GM20000 (cell line): ENCODE data around the gene SPTB.

Experiments
- DNase-seq: peaks from one replicate; pipeline ENCODE4 v3.0.0; 2012; ENCODE audit warnings: low spot score
- TF ChIP-seq, protein P1 (sequence below): IDR thresholded peaks from 2 replicates; pipeline ENCODE4 v1.5.1; 2012; ENCODE audit warnings: mild to moderate bottlenecking, control low read depth; ENCODE audit errors: extremely low read depth, missing control alignments

SPTB gene

DNA sequence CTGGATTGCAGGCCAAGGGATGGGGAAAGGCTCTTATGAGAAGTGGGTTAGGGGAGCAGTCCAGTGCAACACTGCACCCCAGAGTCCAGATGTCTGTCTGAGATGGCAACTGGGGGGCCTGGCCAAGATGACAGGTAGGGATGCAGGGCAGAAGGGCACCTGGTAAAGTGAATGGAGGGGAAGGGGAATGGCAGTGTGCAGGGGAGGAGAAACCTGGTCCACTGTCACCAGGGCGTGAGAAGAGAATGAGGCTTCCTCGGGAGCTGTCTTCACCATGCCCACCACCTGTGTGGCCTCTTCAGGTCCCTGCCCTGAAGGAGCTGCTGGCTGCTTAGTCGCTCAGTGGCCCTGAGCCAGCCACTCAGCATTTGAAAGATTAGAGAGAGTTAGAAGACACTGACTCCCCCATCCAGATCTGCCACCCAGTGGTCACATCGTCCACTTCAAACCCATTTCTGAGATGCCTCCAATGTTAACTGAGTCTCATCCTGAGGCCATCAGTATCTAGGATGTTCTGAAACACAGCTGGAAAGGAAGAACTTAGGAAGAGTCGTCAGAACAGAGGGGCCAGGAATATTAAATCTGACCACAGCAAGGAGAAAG is 118.2 kb downstream of the SPTB start:
- TF ChIP-seq, protein P1, sequence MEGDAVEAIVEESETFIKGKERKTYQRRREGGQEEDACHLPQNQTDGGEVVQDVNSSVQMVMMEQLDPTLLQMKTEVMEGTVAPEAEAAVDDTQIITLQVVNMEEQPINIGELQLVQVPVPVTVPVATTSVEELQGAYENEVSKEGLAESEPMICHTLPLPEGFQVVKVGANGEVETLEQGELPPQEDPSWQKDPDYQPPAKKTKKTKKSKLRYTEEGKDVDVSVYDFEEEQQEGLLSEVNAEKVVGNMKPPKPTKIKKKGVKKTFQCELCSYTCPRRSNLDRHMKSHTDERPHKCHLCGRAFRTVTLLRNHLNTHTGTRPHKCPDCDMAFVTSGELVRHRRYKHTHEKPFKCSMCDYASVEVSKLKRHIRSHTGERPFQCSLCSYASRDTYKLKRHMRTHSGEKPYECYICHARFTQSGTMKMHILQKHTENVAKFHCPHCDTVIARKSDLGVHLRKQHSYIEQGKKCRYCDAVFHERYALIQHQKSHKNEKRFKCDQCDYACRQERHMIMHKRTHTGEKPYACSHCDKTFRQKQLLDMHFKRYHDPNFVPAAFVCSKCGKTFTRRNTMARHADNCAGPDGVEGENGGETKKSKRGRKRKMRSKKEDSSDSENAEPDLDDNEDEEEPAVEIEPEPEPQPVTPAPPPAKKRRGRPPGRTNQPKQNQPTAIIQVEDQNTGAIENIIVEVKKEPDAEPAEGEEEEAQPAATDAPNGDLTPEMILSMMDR: no peak
- no peak for DNase-seq

DNA sequence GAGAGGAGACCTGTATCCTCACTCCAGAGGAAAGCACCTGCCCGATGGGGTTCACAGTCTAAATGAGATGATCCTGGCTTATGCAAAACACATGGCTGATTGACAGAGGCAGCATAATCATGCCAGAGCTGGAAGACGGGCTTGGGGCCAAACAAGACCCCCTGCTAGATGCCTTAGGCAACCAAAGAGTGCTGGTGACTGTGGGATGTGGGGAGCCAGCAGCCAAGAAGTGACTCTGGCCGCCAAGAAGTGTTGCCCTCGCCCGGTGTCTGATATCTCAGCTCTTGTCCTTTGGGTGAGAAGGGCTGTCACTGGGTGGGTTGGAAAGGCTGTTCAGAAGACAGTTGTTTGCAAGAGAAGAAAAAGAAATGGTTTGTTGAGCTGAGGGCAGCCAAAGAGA is 118.8 kb downstream of the SPTB start:
- TF ChIP-seq, protein P1: no peak
- DNase-seq: no peak

DNA sequence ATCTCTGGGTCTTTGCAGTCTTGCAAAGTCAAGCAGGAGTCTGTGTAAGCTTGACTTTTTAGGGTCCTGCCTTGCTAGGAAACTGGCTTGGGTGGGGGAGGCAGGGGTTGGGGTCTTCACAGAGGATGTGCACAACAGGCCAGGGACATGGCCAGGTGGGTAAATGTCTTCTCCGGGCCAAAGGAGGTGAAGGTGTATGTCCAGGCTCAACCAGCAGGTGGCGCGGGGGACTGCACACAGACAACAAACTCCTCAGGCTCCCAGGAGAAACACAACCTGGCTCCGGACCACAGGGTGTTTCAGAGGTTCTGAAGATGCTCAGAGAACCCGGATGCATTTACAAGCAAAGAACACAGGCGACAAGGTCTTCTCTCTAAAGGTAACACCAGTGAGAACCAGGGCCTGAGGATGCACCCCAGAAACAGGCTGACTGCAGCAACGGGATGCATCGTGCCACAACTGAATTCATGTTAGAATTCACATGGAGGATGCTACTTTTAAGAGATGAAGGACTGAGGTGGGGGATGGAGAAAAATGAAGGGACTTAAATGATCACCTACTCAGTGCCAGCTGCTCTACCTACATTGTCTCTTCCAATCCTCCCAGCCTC is 119.5 kb downstream of the SPTB start:
- peak; percentile 80 for DNase-seq
- TF ChIP-seq, protein P1: peak; percentile 68

DNA sequence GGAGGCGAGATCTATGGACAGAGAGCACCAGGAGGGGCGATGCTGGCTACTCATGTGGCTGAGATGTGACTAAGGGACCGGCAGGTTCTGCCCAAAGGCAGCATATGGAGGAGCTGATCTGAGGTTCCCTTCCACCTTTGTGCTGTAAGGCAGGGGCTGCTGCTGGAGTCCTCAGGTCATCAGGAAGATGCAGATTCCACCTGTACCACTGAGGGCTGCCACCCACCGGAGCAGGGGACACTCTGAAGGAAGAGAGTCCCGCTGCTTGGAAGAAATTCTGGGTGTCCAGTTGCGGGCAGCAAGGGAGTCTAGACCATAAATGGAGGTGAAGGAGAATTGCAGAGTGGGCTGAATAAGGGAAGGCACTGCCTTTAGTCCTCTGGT is 120.2 kb downstream of the SPTB start:
- DNase-seq: no peak
- TF ChIP-seq, protein P1: no peak

DNA sequence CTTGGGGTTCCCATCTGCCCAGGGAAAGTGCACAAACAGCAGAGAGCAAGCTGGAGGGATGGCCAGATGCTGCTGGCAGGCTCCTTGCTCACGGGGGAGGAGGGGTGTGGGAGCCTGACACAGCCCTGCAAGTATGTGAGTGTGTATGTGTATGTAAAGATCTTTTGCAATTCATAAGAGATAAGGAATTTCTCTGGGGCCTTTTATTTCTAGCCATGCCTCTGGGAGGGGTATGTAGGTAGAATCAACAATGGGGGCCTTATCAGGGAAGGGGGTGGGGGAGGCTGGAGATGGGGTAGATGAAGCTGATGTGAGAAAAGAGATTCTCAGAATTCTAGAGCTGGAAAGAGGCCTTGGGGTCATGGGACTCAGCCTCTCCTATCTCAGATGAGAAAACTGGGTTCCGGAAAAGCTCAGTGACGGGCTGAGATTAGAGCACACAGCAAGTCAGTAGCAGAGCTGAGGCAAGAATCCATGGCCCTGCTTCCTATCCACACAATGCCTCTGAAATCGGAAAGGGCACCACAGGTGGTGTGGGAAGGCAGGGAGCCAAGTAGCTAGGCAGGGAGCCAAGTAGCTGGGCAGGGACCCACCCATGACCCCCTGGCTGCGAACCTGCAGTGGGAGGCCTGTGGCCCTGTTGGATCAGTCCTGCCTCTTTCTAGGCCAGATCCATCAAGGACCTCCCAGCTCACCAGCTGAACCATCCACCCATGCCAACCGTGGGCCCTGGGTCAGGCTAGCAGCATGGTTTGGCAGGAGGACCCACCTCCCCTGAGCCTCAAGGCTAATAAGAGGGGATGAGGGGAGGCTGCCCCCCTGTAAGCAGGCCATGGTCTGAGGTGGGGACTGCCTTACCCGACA is 120.8 kb downstream of the SPTB start:
- DNase-seq: no peak
- TF ChIP-seq, protein P1: no peak

DNA sequence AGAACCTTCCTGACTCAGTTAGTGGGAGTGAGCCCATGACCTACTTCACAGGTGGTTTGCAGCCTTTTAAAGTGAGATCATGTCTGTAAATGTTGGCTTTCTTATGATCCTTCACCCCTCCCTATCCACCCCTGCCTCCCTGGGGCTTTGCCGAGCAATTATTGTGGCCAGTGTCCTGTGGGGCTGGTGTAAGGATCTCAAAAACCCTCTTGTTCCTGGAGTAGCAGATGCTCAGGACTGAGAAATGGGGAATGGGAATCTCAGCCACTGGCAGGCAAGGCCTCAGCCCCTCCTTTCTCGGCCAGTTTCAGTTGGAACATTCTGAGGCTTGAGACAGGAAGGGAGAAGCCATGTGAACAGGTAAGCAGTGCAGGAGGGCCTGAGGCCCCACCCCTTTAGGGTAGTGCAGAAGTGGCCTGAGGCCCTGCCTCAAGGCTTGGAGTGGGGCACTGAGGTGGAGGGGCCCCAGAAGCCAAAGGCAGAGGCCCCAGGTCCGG is 121.6 kb downstream of the SPTB start:
- DNase-seq: no peak
- TF ChIP-seq, protein P1: no peak

DNA sequence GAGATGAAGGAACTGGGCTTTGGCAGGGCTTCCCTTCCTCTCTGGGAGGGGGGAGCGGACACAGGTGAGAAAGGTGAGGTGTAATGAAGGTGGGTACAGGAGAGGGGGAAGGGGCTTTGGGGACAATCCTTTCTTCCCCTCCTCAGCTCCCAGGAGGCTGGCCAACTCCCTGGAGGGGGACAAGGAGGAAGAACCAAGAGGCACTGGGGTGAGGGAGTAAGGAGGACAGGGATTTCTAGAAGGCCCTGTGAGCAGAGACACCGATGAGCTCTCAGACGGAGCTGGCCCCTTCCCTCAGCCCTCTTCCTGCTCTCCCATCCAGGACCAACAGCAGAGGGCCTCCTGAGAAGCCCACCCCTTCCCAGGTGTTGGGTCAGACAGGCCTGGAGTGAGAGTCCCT is 122.1 kb downstream of the SPTB start:
- DNase-seq: no peak
- TF ChIP-seq, protein P1: no peak
